Measurements from ENCODE around the gene GSTM2. TPM values are rescaled to one million over a fixed set of nuclear protein-coding genes. Genes with fewer than 3 reads are reported as not detected.

Gene GSTM2
- total RNA-seq, 1 donor from 2014 or later = 75.6 TPM

GRCh38 chr1:109650609-109651008 is 17.2 kb upstream of the GSTM2 start:
- Mint-ChIP-seq H3K27me3 (peaks cover 22% of the 10 kb centered on the region), H3K27ac (no peak overlapping the region), H3K4me1 (ENCODE audit: unreplicated experiment) (peaks cover 18% of the 10 kb centered on the region), H3K36me3 (no peaks in the 10 kb centered on the region), H3K4me3 (no peak overlapping the region), H3K9me3 (peaks cover 4% of the 10 kb centered on the region)
- DNase-seq (ENCODE audit: extremely low spot score, unreplicated experiment) = no peak
- TF ChIP-seq, protein P1, sequence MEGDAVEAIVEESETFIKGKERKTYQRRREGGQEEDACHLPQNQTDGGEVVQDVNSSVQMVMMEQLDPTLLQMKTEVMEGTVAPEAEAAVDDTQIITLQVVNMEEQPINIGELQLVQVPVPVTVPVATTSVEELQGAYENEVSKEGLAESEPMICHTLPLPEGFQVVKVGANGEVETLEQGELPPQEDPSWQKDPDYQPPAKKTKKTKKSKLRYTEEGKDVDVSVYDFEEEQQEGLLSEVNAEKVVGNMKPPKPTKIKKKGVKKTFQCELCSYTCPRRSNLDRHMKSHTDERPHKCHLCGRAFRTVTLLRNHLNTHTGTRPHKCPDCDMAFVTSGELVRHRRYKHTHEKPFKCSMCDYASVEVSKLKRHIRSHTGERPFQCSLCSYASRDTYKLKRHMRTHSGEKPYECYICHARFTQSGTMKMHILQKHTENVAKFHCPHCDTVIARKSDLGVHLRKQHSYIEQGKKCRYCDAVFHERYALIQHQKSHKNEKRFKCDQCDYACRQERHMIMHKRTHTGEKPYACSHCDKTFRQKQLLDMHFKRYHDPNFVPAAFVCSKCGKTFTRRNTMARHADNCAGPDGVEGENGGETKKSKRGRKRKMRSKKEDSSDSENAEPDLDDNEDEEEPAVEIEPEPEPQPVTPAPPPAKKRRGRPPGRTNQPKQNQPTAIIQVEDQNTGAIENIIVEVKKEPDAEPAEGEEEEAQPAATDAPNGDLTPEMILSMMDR (conservative IDR thresholded peaks at IDR 0.05) = no peak

- Mint-ChIP-seq H3K4me1 (ENCODE audit: unreplicated experiment) (peaks cover 23% of the 10 kb centered on the region), H3K36me3 (no peaks in the 10 kb centered on the region), H3K9me3 (no peaks in the 10 kb centered on the region), H3K27ac (no peak overlapping the region), H3K27me3 (peaks cover 22% of the 10 kb centered on the region), H3K4me3 (no peak overlapping the region)
- no peak for DNase-seq (ENCODE audit: extremely low spot score, unreplicated experiment)
- TF ChIP-seq, protein P1 (conservative IDR thresholded peaks at IDR 0.05) = no peak
Observed at GRCh38 chr1:109652402-109652801, 15.5 kb upstream of the GSTM2 start.

DNA sequence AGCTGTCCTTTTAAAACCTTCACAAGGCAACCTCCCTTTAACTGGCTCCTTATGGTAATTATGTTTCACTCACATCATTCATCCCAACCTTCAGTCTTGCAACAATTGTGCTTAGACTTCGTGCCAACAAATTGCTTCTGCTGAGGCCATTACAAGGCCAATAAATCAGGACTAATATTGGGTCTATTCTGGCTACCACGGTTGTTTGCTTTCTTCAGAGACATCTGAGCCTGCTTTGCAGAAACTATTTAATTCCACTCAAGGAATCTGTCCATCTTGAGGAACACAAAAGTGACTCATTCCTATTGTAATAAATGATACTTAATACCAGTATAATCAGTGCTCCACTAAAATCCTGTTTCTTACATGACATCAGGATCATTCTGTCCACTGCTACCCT is 14.6 kb upstream of the GSTM2 start:
- Mint-ChIP-seq H3K36me3 (no peaks in the 10 kb centered on the region), H3K27me3 (peaks cover 22% of the 10 kb centered on the region), H3K4me3 (peak overlapping the region; percentile 60), H3K4me1 (ENCODE audit: unreplicated experiment) (peaks cover 32% of the 10 kb centered on the region), H3K27ac (no peak overlapping the region), H3K9me3 (no peaks in the 10 kb centered on the region)
- TF ChIP-seq, protein P1 (conservative IDR thresholded peaks at IDR 0.05) = no peak
- DNase-seq (ENCODE audit: extremely low spot score, unreplicated experiment) = no peak

GRCh38 chr1:109654519-109654918 is 13.3 kb upstream of the GSTM2 start:
- Mint-ChIP-seq H3K9me3 (no peaks in the 10 kb centered on the region), H3K27me3 (peaks cover 22% of the 10 kb centered on the region), H3K4me1 (ENCODE audit: unreplicated experiment) (peaks cover 34% of the 10 kb centered on the region), H3K27ac (no peak overlapping the region), H3K4me3 (peak overlapping the region; percentile 97), H3K36me3 (no peaks in the 10 kb centered on the region)
- TF ChIP-seq, protein P1 (conservative IDR thresholded peaks at IDR 0.05) = no peak
- no peak for DNase-seq (ENCODE audit: extremely low spot score, unreplicated experiment)

DNA sequence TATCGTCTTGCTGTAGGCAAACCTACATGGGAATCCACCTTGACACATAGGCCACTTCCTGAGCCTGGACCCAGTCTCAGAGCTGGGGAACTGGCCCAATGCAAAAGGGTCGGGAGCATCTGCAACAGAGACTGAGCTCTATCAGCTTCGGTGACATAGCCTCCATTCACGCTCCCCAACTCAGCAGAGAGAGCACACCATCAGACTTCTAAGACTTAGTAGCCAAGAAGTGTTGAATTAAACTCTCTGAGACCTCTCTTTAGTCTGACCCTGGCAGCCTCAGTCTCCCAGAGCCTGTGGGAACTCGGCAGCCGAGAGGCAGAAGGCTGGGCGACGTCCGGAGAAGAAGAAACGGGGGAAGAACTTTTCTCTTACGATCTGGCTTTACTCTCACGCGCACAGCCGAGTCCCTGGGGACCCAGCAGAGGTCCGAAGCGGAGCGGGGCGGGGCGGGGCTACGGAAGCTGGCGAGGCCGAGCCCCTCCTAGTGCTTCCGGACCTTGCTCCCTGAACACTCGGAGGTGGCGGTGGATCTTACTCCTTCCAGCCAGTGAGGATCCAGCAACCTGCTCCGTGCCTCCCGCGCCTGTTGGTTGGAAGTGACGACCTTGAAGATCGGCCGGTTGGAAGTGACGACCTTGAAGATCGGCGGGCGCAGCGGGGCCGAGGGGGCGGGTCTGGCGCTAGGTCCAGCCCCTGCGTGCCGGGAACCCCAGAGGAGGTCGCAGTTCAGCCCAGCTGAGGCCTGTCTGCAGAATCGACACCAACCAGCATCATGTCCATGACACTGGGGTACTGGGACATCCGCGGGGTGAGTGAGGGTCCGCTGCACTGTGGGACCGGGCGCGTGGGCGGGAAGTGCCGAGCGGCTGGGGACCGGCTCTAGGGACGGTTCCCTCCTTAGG is 12.0 kb upstream of the GSTM2 start, which contains the start of gene GSTM4:
TSS of gene GSTM4 (plus strand) at position 485 of the 905 bp plus-strand sequence. CDS start at position 776, 291 bp downstream.
- no peak for DNase-seq (ENCODE audit: extremely low spot score, unreplicated experiment)
- peaks cover 17% of the 10 kb centered on the region for H3K27me3 Mint-ChIP-seq
- no peaks in the 10 kb centered on the region for H3K9me3 Mint-ChIP-seq
- no peaks in the 10 kb centered on the region for H3K36me3 Mint-ChIP-seq
- TF ChIP-seq, protein P1 (conservative IDR thresholded peaks at IDR 0.05) = no peak
- peak within 1 kb of the TSS; percentile 97 for H3K4me3 Mint-ChIP-seq
- peaks cover 38% of the 10 kb centered on the region for H3K4me1 Mint-ChIP-seq (ENCODE audit: unreplicated experiment)
- H3K27ac Mint-ChIP-seq = peak within 1 kb of the TSS; percentile 69

All from type B pancreatic cell (in vitro differentiated cells).